HepG2 (cell line): ENCODE results near the gene GPRASP3. TPM values are rescaled to one million over a fixed set of nuclear protein-coding genes. Genes with fewer than 3 reads are reported as not detected.

Experiments used
- CEBPZ ChIP-seq: IDR thresholded peaks from 2 replicates; pipeline ENCODE4 v1.6.1; 2012; ENCODE audit warnings: low read length, improper control_type of control experiment
- CENPBD1 ChIP-seq: sonication (generic); formaldehyde crosslinking; IDR thresholded peaks from 2 replicates; pipeline ENCODE4 v1.8.0; 2022; ENCODE audit warnings: missing genetic modification reagents, low read depth, mild to moderate bottlenecking, borderline replicate concordance
- CREB1 ChIP-seq, 2 experiments: fragments of 450-650 bp in 1 of 2; IDR thresholded peaks; 2 replicates each; pipeline ENCODE4 v1.6.1; 2016 to 2017; ENCODE audit warnings: control low read depth in 1 of 2, mild to moderate bottlenecking in 1 of 2, missing compliant biosample characterization in 1 of 2, missing genetic modification characterization in 1 of 2
- DMAP1 ChIP-seq: IDR thresholded peaks from 2 replicates; pipeline ENCODE4 v1.6.1; 2016
- ELF4 ChIP-seq: sonication (generic); formaldehyde crosslinking; IDR thresholded peaks from 2 replicates; pipeline ENCODE4 v1.5.0; 2020; ENCODE audit warnings: missing genetic modification reagents, mild to moderate bottlenecking, moderate library complexity, borderline replicate concordance
- FOXK2 ChIP-seq: fragments of 450-650 bp; IDR thresholded peaks from 2 replicates; pipeline ENCODE4 v1.6.1; 2016
- HNRNPLL ChIP-seq: fragments of 200-400 bp; formaldehyde crosslinking; IDR thresholded peaks from 2 replicates; pipeline ENCODE4 v1.6.1; 2017; ENCODE audit warnings: mild to moderate bottlenecking, low read depth, low read length; ENCODE audit not compliant: poor library complexity, severe bottlenecking
- JUNB ChIP-seq: sonication (generic); formaldehyde crosslinking; IDR thresholded peaks from 2 replicates; pipeline ENCODE4 v1.8.0; 2022; ENCODE audit warnings: missing genetic modification reagents, mild to moderate bottlenecking, borderline replicate concordance
- KAT8 ChIP-seq: IDR thresholded peaks from 2 replicates; pipeline ENCODE4 v1.6.1; 2016; ENCODE audit warnings: missing genetic modification reagents, missing compliant biosample characterization
- KMT2A ChIP-seq: sonication (generic); formaldehyde crosslinking; IDR thresholded peaks from 2 replicates; pipeline ENCODE4 v1.4.0; 2020; ENCODE audit warnings: missing genetic modification reagents
- MIXL1 ChIP-seq: IDR thresholded peaks from 2 replicates; pipeline ENCODE4 v1.6.1; 2016
- MTA3 ChIP-seq: sonication (generic); formaldehyde crosslinking; IDR thresholded peaks from 2 replicates; pipeline ENCODE4 v1.4.0; 2020; ENCODE audit warnings: missing genetic modification reagents
- NAIF1 ChIP-seq: sonication (generic); formaldehyde crosslinking; IDR thresholded peaks from 2 replicates; pipeline ENCODE4 v1.5.0; 2020; ENCODE audit warnings: mild to moderate bottlenecking, missing genetic modification reagents, borderline replicate concordance
- RARA ChIP-seq: IDR thresholded peaks from 2 replicates; pipeline ENCODE4 v1.6.1; 2016; ENCODE audit warnings: missing genetic modification reagents, missing compliant biosample characterization
- SETDB1 ChIP-seq: sonication (generic); formaldehyde crosslinking; IDR thresholded peaks from 2 replicates; pipeline ENCODE4 v1.5.1; 2020; ENCODE audit warnings: missing genetic modification reagents, mild to moderate bottlenecking, borderline replicate concordance
- SIX4 ChIP-seq: sonication (generic); formaldehyde crosslinking; IDR thresholded peaks from 2 replicates; pipeline ENCODE4 v1.4.0; 2020; ENCODE audit warnings: missing genetic modification reagents
- ZBTB33 ChIP-seq: sonication (generic); formaldehyde crosslinking; IDR thresholded peaks from 2 replicates; pipeline ENCODE4 v1.4.0; 2020; ENCODE audit warnings: missing genetic modification reagents
- ZBTB34 ChIP-seq: sonication (generic); formaldehyde crosslinking; IDR thresholded peaks from 2 replicates; pipeline ENCODE4 v1.8.0; 2022; ENCODE audit warnings: mild to moderate bottlenecking, missing genetic modification reagents
- ZEB1 ChIP-seq: IDR thresholded peaks from 2 replicates; pipeline ENCODE4 v1.6.1; 2012; ENCODE audit warnings: mild to moderate bottlenecking, low read depth, inconsistent platforms; ENCODE audit not compliant: insufficient replicate concordance
- ZNF232 ChIP-seq: sonication (generic); formaldehyde crosslinking; IDR thresholded peaks from 2 replicates; pipeline ENCODE4 v1.4.0; 2020; ENCODE audit warnings: missing genetic modification reagents, borderline replicate concordance
- ZNF337 ChIP-seq: sonication (generic); formaldehyde crosslinking; IDR thresholded peaks from 2 replicates; pipeline ENCODE4 v1.5.1; 2020; ENCODE audit warnings: missing genetic modification reagents, low read depth, mild to moderate bottlenecking, borderline replicate concordance
- ZNF558 ChIP-seq: sonication (generic); formaldehyde crosslinking; IDR thresholded peaks from 2 replicates; pipeline ENCODE4 v1.9.0; 2022; ENCODE audit warnings: mild to moderate bottlenecking, missing genetic modification reagents, borderline replicate concordance
- ZNF652 ChIP-seq: IDR thresholded peaks from 2 replicates; pipeline ENCODE4 v1.6.1; 2016; ENCODE audit warnings: low read depth, borderline replicate concordance
- ZNF878 ChIP-seq: sonication (generic); formaldehyde crosslinking; IDR thresholded peaks from 2 replicates; pipeline ENCODE4 v1.8.1; 2023; ENCODE audit warnings: mild to moderate bottlenecking, missing genetic modification reagents, moderate library complexity
- polyA plus RNA-seq, 8 experiments: library from polyadenylated mRNA; depleted of rRNA in 3 of 8; stranded (reverse) in 7 of 8; unstranded in 1 of 8; fragments of >200 nt; fragmentation: Illumina TruSeq in 4 of 8; extraction: Trizol in 4 of 8; gene quantifications; 2 replicates each; pipeline versions ENCODE4 v1.2.1 to v1.2.3, GENCODE V29; 2011 to 2016; ENCODE audit warnings: low read depth in 4 of 8, missing spikeins in 1 of 8, mixed read lengths in 1 of 8; ENCODE audit not compliant: insufficient read depth in 1 of 8
- total RNA-seq, 5 experiments: library from RNA; depleted of rRNA; stranded (reverse); fragments of >200 nt; fragmentation: Illumina TruSeq; extraction: Trizol; gene quantifications; 2 replicates each; pipeline ENCODE4 v1.2.3, GENCODE V29; 2016; ENCODE audit warnings: low read depth in 1 of 5

The GPRASP3 gene
- total and polyA plus RNA-seq, 2 of the 13 experiments (the other 11 are each of a cell fraction or from before 2014, with no cell fraction given), result 0.67 to 1.4 TPM

GRCh38 chrX:102768987-102769761 is 48.6 kb downstream of the GPRASP3 start (continued):
- TF ChIP-seq CEBPZ (no peak), CENPBD1 (CRISPR knock-in tag) (no peak), MTA3 (CRISPR knock-in tag) (no peak), FOXK2 (no peak), ZNF337 (no peak), DMAP1 (CRISPR knock-in tag) (no peak), KMT2A (CRISPR knock-in tag) (0 out of 2 replicates have a peak, but pooled peaks have one; percentile 29), HNRNPLL (no peak), ZNF878 (no peak), SIX4 (no peak), ZEB1 (no peak), ZBTB33 (CRISPR knock-in tag) (no peak), ELF4 (CRISPR knock-in tag) (no peak), JUNB (CRISPR knock-in tag) (no peak), CREB1 (IDR thresholded peaks at IDR 0.05) (peak; percentile 97), CREB1 (CRISPR knock-in tag; IDR thresholded peaks at IDR 0.05) (peak; percentile 99), NAIF1 (no peak), KAT8 (CRISPR knock-in tag) (peak; percentile 91), ZNF558 (no peak), ZNF652 (CRISPR knock-in tag) (no peak), ZBTB34 (no peak), MIXL1 (no peak), RARA (CRISPR knock-in tag) (no peak), SETDB1 (CRISPR knock-in tag) (no peak), ZNF232 (CRISPR knock-in tag) (no peak)
